ENCODE measurements around the gene RFX1. TPM values are rescaled to one million over a fixed set of nuclear protein-coding genes. Genes with fewer than 3 reads are reported as not detected.

Gene RFX1
- total and polyA plus RNA-seq, 9 of the 15 experiments (the other 6 are each of a cell fraction or from before 2014, with no cell fraction given), result 0.14 to 19.3 (median 1.2) TPM

DNA sequence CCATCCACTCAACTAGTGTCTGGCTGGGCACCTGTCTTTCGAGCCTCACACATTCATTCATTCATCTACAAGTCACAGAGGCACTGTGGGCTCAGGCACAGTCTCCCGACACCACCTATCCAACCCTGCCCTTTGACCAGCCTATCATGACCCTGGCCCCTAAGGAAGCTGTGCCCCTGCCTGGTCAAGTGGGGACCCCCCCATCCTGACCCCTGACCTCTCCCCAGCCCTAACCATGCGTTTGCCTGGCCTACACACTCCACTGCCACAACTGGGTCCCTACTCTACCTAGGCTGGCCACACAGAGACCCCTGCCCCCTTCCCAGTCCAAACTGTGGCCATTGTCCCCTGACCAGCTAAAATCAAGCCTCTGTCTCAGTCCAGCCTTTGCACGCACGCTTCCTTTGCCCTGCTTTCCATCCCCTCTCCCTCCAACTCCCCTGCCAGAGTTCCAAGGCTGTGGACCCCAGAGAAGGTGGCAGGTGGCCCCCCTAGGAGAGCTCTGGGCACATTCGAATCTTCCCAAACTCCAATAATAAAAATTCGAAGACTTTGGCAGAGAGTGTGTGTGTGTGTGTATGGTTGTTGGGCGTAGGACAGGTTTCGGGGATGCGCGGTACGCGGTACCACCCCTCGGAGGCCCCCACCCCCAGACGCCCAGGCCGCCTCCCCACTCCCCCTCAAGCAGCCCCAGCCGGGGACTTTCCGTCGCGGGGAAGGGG is 25.0 kb upstream of the RFX1 start (continued):
- TF ChIP-seq, protein P1, sequence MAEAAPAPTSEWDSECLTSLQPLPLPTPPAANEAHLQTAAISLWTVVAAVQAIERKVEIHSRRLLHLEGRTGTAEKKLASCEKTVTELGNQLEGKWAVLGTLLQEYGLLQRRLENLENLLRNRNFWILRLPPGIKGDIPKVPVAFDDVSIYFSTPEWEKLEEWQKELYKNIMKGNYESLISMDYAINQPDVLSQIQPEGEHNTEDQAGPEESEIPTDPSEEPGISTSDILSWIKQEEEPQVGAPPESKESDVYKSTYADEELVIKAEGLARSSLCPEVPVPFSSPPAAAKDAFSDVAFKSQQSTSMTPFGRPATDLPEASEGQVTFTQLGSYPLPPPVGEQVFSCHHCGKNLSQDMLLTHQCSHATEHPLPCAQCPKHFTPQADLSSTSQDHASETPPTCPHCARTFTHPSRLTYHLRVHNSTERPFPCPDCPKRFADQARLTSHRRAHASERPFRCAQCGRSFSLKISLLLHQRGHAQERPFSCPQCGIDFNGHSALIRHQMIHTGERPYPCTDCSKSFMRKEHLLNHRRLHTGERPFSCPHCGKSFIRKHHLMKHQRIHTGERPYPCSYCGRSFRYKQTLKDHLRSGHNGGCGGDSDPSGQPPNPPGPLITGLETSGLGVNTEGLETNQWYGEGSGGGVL (CRISPR knock-in tag; IDR thresholded peaks at IDR 0.05), result no peak
- TF ChIP-seq, protein P2, sequence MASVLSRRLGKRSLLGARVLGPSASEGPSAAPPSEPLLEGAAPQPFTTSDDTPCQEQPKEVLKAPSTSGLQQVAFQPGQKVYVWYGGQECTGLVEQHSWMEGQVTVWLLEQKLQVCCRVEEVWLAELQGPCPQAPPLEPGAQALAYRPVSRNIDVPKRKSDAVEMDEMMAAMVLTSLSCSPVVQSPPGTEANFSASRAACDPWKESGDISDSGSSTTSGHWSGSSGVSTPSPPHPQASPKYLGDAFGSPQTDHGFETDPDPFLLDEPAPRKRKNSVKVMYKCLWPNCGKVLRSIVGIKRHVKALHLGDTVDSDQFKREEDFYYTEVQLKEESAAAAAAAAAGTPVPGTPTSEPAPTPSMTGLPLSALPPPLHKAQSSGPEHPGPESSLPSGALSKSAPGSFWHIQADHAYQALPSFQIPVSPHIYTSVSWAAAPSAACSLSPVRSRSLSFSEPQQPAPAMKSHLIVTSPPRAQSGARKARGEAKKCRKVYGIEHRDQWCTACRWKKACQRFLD (CRISPR knock-in tag; IDR thresholded peaks at IDR 0.05), result peak; percentile 51; the same call in 1 of the 2 replicates
- TF ChIP-seq, protein P3, sequence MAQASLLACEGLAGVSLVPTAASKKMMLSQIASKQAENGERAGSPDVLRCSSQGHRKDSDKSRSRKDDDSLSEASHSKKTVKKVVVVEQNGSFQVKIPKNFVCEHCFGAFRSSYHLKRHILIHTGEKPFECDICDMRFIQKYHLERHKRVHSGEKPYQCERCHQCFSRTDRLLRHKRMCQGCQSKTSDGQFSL (CRISPR knock-in tag; IDR thresholded peaks at IDR 0.05), result peak; percentile 50; the same call in 1 of the 2 replicates
- TF ChIP-seq, protein P3 (tag; IDR thresholded peaks at IDR 0.05), result 0 out of 4 replicates have a peak, but pooled peaks of 1 of the 2 experiments have one; percentile 16
- TF ChIP-seq ZNF253 (CRISPR knock-in tag; conservative IDR thresholded peaks at IDR 0.05) (no peak), ARHGAP35 (IDR thresholded peaks at IDR 0.05; ENCODE audit: partially characterized antibody) (peak; percentile 14), NEUROD1 (IDR thresholded peaks at IDR 0.05; ENCODE audit: borderline replicate concordance, low read depth, low read length, partially characterized antibody) (no peak), SMARCA5 (IDR thresholded peaks at IDR 0.05) (no peak), NR2C1 (IDR thresholded peaks at IDR 0.05) (peak; percentile 54), NR2C1 (tag; IDR thresholded peaks at IDR 0.05) (peak; percentile 63), NR2C2 (CRISPR knock-in tag; IDR thresholded peaks at IDR 0.05) (peak; percentile 57; the same call in 1 of the 2 replicates), NR2C2 (tag; IDR thresholded peaks at IDR 0.05) (no peak; the same call in 1 of the 2 replicates)
